Measurements from ENCODE around the gene ZRANB2.

The ZRANB2 gene

GRCh38 chr1:71080739-71081696 lies at the start of gene ZRANB2:
Gene ZRANB2 (minus strand): TSS chr1:71081035. CDS start chr1:71080995, 40 bp downstream.
- DNase-seq, result peak; percentile 99

DNA sequence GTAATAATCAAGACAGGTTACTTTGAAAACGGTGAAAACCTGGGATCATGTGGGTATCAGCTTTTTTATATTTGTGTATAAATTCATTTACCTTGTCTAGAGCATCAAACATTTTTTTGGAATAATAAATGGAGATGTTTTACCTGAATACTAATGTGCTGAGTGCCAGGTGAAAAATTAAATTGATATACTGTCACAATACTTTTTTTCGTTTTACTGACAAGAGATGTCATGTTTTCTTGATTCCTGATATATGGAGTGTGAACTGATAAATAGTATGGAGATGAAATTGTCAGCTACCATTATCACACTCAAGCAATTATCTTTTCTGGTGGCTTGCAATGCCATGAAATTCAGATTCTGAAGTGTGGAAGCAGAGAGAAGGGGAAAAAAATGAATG lies 47.2 kb upstream of the ZRANB2 start:
- DNase-seq, result no peak

DNA sequence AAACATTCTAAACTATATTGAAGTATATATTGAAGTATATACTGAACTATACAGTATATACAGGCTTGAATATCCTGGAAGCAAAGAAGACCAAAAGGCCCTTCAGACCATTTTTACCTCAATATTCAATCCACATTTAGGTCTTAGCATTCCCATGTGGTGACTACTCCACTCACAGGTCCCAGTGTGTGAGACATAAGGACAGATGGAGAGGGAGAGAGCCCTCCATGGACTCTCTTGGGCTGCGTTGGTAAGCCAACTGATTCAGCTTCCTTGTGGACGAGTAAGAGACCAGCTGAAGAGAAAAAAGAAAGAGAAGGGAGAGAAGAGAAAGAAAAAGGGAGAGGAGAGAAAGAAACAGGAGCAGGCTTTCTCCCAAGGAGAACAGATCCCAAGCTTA lies 37.3 kb upstream of the ZRANB2 start:
- DNase-seq, result no peak

GRCh38 chr1:71116729-71117128 lies 35.9 kb upstream of the ZRANB2 start:
- DNase-seq, result no peak

DNA sequence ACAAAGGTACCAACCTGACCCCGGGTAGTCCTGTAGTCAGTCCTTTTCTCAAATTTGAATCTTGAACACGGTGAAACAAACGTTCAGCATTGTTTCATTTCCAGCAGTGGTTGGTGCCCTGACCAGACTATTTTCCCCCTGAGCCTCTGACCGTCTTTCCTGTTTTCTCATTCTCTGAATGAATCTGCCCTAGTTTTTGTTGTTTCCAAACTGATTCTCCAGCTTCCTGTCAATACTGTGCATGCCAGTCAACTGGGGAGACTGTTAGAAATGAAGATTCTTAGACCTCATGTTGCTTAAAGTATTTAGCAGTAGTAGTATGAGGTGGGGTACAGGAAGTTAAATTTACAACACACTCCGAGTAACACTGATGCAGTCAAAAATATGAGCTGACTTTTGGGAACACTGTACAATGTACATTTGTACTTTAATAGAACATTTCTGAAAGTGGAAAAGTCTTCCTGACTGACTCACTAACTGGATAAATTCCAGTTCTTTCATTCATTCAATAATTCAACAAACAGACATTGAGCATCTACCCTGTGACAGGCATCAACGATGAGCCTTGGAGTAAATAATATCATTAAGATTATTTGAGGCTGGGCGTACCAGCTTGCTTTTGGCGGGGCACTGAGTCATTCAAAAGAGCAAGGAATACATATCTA lies 26.0 kb upstream of the ZRANB2 start:
- DNase-seq, result no peak

GRCh38 chr1:71104417-71104816 lies 23.6 kb upstream of the ZRANB2 start:
- no peak for DNase-seq

DNA sequence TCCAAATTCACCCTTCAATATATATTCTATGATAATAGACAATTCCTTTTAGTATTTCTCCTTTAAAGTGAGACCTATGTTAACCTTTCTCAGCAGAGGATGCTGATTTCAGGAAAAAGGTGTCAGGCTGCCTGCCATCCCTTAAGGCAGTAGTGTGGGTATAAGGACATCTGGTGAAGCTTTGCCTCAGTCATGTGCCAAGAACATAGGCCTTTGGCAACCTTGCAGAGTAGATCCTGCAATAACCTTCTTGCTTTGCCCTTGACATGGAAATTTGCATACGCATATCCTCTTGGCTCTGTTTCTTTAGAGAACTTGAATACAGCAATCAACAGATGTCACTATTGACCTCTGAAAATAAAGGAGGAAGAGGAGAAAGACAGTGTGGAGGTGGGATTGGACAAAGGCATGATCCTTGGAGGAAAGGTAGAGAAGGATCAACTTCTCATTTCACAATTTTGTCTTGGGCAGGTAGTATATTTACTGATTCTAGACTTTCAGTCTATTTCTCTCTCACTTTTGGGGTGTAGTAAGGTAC lies 21.1 kb upstream of the ZRANB2 start:
- DNase-seq, result no peak

GRCh38 chr1:71097428-71097827 lies 16.6 kb upstream of the ZRANB2 start:
- no peak for DNase-seq

DNA sequence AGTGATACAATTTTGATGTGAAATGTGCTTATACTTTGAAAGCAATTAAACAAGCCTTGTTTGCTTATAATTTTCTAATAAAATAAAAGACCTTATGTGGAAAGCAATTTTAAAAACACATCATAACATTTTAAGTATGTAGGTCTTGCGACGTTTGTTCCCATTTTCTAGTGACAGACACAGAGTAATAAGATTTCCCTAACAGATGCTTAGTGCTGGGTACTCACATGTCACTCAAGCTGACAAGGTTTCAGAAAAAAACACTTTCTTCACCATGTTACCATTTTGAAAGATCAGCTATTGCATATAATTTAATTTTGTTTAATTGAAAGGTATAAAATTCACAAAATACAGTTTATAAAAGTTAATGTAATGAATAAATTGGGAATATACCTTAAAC lies 14.1 kb upstream of the ZRANB2 start:
- DNase-seq, result no peak

DNA sequence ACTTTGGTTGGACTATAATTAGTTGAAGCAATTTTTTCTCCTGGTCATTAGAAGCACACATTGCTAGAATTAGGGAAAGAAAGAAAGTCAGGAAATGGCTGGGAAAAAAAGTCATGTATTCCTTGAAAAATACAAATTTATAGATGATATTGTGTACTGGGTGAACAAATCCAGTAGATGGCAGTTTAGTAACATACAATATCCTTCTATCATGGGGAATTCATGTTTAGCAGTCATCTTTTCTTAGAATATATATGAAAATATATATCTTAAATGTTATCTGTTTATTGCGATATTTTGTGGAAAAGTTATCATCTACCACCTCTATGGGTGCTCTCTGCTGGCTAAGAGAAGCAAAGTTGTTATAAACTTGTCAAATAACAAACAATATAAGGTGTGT lies 13.1 kb upstream of the ZRANB2 start:
- peak; percentile 19 for DNase-seq

- no peak for DNase-seq
Measured at GRCh38 chr1:71089536-71090270, 8.9 kb upstream of the ZRANB2 start.

DNA sequence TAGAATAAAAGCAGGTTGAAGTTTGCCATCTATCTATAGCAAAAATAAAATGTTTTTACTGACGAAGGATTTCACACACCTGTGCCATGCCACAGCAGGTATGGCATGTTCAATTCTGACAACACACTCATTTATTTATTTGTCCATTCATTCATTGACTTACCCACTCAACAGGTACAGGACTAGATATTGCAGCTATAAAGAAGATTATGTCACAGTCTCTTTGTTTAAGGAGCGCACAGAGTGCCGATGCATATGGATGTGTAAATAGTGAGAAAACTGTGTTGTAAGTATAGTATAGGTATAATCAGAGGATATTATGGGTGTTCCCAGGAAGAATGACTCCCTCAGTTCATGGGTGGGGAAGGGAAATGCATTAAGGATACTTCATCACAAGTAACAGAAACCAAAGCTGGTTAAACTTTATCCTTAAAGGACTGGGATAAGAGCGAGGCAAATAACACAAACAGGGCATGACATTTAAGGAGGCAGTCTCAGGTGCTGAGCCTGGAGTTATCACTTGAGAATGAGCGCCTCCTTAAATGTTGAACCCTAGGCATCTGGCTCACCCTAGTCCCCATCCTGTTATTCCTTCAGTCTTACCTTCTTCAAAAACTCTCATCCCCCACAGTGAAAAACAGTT lies 7.9 kb upstream of the ZRANB2 start:
- DNase-seq, result no peak

DNA sequence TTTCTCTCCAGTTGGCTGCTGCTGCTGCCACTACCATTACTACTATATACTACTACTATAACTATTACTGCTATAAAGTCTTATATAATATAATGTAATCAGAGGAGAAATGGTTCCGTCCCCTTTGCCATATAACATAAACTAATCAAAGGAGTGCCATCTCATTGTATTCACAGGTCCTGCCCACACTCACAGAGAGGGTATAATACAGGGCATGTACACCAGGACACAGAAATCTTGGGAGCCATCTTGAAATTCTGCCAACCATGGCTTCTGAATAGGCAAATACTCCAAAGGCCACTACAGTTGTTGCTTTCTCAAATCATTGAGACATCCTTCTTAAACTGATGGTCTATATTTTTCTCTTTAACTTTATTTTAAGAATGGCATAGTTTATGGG lies 6.9 kb upstream of the ZRANB2 start:
- DNase-seq, result no peak

GRCh38 chr1:71087060-71087459 lies 6.2 kb upstream of the ZRANB2 start:
- DNase-seq, result no peak

GRCh38 chr1:71086331-71086730 lies 5.5 kb upstream of the ZRANB2 start:
- no peak for DNase-seq

DNA sequence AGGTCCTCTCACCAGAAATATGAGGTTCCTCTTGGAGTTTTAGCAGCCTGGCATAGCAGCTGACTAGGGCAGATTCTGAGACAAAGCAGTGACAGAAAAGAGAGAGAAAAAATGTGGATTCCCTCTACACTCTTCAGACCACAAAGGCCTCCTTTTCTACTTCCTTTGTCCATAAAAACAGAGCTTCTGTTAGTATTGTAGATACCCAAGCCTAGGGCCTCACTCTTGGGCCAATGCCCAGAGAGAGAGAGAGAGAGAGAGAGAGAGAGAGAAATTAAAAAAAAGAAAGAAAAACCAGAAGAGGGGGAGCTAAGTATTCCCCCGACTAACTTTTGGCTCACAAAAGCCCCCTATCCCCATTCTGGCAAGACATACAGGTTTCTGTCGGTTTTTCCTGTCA lies 2.4 kb upstream of the ZRANB2 start:
- no peak for DNase-seq

DNA sequence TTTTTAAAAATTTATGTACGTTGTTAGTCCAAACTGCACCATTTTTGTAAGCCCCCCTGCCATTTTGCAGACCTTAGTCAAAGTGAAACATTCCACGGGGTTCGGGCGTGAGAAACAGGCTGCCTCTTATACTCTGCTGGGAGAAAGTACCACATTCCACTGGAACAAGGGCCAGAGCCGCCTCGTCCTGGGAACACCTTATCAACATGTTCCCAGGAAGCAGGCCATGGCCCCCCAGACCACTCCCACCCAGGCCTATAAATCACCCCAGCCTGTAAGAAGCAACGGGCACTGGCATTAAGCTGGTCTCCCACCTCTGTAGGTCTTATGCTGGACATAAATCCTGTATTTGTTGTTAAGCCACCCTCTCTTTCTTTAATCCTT lies 854 bp upstream of the ZRANB2 start:
- no peak for DNase-seq

DNA sequence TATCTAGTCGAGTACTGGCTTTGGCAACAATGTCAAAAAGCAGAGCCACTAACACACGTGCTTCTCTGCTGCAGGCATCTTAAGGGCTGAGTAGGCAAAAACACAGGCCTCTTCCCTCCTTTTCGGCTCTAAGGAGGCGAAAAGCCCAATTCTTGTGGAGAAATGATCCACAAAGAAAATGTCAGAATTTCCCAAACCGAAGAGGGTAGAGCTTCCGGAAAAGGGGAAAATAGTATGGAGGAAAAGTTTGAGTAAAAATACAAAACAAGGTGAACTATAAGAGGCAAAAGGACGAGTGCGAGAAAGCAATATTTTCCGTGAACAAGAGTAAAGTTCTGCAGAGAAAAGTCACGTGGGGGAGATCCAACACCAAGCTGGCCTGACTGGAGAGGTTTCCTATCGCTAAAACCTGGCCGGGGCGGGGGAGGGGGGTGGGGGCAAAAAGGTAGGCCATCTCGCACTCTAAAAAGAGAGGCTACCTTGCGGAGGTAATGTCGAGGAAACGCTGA lies 551 bp downstream of the ZRANB2 start:
- peak; percentile 59 for DNase-seq

- DNase-seq, result no peak
Measured at GRCh38 chr1:71074681-71075080, 6.2 kb downstream of the ZRANB2 start.

DNA sequence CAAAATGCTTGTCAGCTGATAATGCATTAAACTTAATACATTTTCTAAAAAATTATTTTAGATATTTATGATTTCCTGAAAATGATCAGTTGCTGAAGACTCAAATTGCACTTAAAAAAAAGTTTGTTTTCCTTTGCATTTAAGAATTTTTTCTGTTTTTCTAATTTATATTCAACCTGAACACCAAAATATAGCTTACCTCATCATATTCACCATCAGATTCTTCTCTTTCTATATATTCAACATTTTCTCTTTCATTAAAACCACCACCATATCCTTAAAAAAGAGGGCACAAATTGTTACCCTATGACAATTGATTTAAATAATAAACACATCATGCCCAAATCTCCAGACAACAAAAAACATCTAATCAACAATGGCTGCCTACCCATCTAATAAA lies 8.6 kb downstream of the ZRANB2 start:
- DNase-seq, result no peak

DNA sequence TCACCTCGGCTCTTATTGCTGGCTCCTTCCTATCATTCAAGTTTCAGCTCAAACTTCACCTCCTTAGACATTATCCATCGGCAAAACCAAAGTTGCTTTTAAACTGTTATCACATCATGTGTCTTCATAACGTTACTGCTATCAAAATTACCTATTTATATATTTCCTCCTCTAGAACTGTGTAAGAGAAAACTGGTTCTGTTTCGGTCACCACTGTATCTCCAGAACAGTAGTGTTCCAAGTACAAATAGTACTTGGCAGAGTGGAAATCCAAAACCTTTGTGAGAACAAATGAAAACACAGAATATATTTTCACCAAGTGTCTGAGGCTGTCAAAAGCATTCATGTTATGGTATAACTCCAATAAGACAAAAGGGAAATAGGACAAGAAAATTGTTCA lies 9.1 kb downstream of the ZRANB2 start:
- no peak for DNase-seq
